EH (cell line): ENCODE measurements around the gene FBXO15.

Experiments used
- DNase-seq: peaks from one replicate; pipeline ENCODE4 v3.0.0-alpha.2; 2015; ENCODE audit warnings: low read depth

Gene FBXO15

GRCh38 chr18:74147779-74148542 is at the start of gene FBXO15, which contains the start of gene TIMM21:
Gene FBXO15, minus strand, starts transcription at chr18:74147834. Its CDS starts 49 bp downstream, at chr18:74147785.
Gene TIMM21, plus strand, starts transcription at chr18:74148523. Its CDS starts 286 bp downstream, at chr18:74148809.
- DNase-seq, result peak; percentile 97

GRCh38 chr18:74196220-74197119 is 48.8 kb upstream of the FBXO15 start:
- DNase-seq, result peak; percentile 70

DNA sequence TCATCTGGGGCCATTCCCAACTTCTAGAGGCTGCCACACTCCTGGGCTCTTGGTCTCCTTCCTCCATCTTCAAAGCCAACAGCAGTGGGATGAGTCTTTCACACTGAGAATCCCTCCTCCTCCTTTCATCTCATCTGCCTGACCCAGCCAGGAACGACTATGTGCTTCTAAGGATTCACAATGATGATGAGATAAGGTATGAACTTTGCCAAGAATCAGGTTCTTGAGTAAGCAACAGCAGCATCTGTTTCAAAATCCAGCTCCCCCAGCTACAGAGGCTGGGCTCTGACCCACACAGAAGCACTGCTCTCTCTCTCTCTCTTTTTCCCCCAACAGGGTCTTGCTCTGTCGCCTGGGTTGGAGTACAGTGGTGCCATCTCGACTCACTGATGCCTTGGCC is 47.1 kb upstream of the FBXO15 start:
- no peak for DNase-seq

- DNase-seq, result no peak
Observed at GRCh38 chr18:74191577-74191976, 43.9 kb upstream of the FBXO15 start.

- DNase-seq, result peak; percentile 40
Observed at GRCh38 chr18:74190086-74190485, 42.5 kb upstream of the FBXO15 start.

GRCh38 chr18:74186661-74187060 is 39.0 kb upstream of the FBXO15 start:
- DNase-seq, result no peak

DNA sequence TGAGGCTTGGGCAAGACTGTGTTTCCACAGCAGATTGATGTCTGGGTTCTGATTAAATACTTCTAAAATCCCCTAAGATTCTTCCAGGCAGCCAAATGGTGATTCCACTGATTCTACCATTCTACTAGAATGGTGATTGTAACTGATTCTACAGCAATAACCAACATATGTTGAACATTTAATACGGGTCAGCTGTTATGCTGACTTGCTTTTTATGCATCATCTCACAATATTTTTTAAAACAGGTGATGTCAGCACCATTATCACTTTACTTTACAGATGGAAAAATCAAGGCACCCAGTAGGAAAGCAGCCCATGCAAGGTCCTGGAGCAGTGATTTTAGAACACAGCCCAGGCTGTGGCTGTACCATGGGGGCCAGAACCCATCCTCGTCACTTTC is 38.2 kb upstream of the FBXO15 start:
- no peak for DNase-seq

- no peak for DNase-seq
Observed at GRCh38 chr18:74184875-74185274, 37.2 kb upstream of the FBXO15 start.

DNA sequence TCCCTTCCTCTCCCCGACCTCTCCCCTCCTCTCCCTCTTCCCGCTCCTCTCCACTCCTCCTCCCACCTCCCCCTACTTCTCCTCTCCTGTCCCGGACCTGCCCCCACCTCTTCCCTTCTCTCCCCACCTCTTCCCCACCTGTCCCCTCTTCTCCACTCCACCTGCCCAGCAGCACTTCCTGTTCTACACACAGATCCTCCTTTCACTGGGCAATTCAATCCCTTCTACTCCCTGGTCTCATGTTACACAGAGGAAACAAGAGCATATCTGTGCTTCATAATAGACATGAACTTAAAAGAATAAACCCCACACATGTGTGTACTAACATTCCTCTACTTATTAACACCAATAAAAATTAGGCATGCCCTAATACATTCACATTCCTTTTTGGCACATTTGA is 35.5 kb upstream of the FBXO15 start:
- no peak for DNase-seq

- no peak for DNase-seq
Observed at GRCh38 chr18:74182335-74182734, 34.7 kb upstream of the FBXO15 start.

DNA sequence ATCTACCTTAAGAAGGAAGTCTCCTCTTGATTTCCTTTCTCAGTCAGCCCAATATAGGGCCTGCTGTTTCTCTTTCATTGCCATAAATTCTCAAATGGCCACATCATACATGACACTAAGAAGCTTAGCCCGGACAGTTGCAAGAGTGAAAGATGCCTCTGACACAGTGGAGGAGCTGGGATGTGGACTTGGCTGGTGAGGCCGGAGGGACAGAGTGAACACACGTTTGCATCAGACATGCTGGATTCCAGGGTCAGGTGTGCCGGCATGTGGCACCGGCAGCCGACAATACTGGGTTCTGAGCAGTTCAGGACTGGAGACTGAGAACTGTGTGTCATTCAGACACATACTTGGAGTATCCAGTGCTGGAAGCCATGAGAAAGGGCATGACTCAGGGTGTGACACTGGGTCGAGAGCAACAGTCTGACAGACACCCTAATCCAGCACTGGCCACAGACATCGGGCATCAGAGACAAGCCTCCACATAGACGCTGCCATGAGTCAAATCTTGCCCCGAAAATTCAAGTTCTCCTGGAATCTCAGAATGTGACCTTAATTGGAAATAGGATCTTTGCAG is 32.1 kb upstream of the FBXO15 start:
- DNase-seq, result no peak

- DNase-seq, result no peak
Observed at GRCh38 chr18:74178884-74179283, 31.2 kb upstream of the FBXO15 start.

DNA sequence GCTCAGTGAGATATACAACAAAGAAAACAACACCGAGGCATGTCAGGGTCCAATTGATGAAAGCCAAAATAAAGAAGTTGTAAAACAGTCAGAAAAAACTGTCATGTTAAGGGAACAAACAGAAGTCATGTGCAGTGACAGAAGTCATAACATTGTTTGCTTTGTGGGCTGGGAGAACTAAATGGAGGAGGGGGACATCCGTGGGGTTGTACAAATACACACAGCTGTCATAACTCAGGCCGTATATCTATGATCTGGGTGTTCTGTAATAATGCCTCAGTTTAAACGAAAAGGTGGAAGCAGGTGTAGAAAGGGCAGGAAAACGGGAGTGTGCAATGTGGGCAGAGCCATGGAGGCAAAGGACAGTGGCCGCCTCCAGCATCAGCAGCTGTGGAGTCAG is 28.0 kb upstream of the FBXO15 start:
- no peak for DNase-seq

GRCh38 chr18:74173434-74173750 is 25.8 kb upstream of the FBXO15 start:
- DNase-seq, result no peak

DNA sequence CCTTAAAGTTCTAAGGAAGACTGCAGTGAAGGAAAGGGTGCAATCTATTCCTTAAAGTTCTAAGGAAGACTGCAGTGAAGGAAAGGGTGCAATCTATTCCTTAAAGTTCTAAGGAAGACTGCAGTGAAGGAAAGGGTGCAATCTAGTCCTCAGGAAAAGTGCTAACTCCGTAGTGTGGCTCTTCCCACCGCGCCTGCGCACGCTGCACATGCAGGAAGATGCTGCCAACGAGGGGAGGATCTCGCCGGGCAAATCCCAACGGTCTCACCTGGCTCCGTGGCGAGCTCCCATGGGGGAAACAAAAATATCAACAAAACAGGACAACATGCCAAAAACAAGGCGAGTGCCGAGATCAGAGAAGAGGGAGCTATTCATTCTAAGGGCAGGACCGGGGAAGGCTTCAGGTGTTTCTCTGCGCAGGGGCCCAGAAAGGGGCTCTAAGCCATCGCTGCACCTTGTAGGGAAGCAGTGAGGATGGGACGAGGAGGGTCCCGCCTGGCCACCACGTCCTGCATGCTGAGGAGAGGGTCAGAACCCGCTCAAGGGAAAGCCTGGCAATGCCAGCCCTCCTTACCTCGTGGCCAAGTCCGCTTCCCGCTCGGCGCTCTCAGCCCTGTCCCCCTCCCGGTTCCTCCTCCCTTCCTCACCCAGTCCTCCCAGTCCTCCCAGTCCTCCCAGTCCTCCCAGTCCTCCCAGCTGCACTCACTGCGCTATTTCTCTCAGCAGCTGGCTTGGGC is 25.2 kb upstream of the FBXO15 start:
- no peak for DNase-seq

GRCh38 chr18:74171910-74172606 is 24.4 kb upstream of the FBXO15 start:
- DNase-seq, result no peak

DNA sequence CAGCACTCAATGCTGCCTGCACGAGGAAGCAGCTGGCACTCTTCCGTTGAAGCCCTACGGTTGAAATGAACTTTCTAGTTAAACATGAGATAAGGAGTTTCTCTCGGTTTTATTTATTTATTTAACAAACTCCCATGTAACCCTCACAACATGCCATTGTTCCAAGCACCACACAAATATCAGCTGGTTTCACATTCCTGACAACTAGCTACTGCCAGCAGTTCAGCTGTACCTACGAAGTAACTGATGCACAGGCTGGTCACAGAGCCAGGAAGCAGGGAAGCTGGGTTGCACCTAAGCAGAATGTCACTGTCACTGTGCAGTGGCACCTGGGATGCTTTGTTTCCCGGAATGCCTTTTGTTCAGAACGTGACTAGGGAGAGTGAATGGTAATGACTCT is 18.8 kb upstream of the FBXO15 start:
- DNase-seq, result no peak

GRCh38 chr18:74163019-74163660 is 15.5 kb upstream of the FBXO15 start:
- DNase-seq, result no peak

- peak; percentile 67 for DNase-seq
Observed at GRCh38 chr18:74155276-74155675, 7.6 kb upstream of the FBXO15 start.

DNA sequence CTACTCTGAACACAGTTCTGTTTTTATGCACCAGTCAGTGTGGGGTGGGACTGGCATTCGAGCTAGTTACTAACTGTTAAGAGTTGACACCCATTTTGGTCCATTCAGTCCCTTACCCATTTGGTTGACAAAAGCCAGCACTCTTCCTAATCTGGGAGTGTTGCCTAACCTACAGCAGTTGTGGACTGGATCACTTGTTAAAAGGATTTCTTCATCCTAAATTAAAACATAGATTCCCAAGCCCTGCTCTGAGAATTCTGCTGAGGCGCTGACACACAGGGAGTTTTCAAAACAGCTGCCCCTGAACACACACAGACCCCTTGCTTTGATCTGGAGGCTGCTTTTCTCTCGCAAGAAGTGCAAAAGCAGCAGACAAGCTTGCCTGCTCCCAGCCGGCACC is 7.1 kb upstream of the FBXO15 start:
- no peak for DNase-seq

- DNase-seq, result no peak
Observed at GRCh38 chr18:74153793-74154192, 6.2 kb upstream of the FBXO15 start.
